Measurements from ENCODE around the gene NOL9. TPM values are rescaled to one million over a fixed set of nuclear protein-coding genes. Genes with fewer than 3 reads are reported as not detected.

NOL9 gene
- total and polyA plus RNA-seq, 4 experiments from 2014 or later, result 12.7 to 60.9 (median 46.3) TPM

DNA sequence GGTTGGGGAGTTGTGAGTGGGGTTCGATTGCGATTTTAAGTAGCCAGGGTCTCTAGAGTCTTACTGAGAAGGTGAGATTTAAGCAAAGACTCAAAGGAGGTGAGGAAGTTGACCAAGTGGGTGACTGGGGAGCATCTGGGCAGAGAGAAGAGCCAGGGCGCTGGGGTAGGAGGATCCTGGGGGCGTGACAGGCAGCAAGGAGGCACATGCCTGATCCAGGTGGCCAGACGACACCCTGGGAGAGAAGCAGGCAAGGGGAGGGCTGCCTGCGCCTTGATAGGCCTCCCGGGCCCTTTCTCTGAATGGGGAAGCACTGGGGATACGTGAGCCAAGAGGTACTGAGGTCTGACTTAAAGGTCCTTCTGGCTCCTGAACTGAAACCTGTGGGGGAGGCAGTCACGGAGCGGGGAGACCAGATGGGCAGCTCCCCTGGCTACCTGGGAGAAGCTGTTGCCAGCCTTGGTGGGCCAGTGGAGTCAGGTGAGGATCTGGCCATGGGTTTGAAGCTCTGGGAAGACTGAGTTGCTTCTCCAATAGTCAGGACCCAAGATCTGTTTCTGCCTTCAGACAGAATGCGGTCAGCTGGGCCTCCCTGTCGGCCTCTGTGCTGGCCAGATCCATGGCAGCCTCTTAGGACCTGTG is 30.9 kb upstream of the NOL9 start:
- H3K4me1 Mint-ChIP-seq, result peaks cover 20 to 50% (median 32%) of the 10 kb centered on the region in 4 donors

DNA sequence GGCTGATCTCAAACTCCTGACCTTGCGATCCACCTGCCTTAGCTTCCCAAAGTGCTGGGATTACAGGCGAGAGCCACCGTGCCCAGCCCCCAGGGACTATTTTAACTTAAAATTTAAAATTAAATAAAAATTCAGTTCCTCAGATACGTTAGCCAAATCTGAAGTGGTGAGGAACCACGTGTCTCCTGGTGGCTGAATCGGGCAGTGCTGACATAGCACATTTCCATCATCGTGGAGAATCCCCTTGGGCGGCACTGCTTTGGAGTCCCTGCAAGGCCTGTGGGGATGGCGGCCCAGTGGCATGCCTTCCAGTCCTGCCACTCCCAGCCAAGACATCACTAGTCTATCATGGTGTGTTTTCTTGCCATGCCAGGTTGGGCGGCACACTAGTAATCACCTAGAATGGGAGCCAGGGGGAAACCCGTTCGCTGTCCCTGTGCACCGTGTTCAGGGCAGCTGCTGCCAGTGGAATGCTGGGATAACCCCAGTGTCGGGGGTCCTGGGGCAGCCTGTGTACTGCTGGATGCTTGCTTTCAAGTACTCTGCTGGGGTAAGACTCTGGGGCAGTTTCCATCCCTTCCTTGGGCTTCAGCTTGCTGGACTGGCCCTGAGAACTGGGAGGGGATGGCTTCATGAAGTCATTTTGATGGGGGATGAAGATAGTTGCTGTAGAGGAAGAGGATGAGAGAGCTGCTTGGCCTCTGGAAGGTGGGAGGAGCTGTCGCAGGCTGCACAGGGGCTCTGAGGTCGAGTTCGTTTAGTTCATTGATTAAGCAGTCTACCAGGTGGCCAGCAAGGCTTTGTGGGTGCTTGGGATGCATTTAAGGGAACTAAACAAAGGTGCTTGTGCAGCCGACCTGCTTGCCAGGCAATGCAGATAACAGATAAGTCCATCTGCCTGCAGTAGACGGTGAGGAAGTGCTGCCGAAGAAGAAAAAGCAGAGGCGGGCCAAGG is 30.1 kb upstream of the NOL9 start:
- H3K4me1 Mint-ChIP-seq, result peaks cover 23 to 57% (median 33%) of the 10 kb centered on the region in 4 donors
- Histone ChIP-seq H3K4me1 (ENCODE audit: insufficient read depth, low read length) (peaks cover 33% of the 10 kb centered on the region), H3K27me3 (ENCODE audit: insufficient read depth, low read length) (no peaks in the 10 kb centered on the region), H3K36me3 (ENCODE audit: insufficient read depth, low read length) (peaks cover 12% of the 10 kb centered on the region), H3K4me3 (ENCODE audit: low read length in 2 of 2) (no peak overlapping the region), H3K27ac (ENCODE audit: low read depth, low read length) (no peak overlapping the region), H3K9me3 (ENCODE audit: control insufficient read depth in 1 of 2, low read length in 2 of 2) (no peaks in the 10 kb centered on the region)
- DNase-seq, result no peak
- intact Hi-C loops (cut with micrococcal nuclease), result no loop called here
- peaks cover 0 to 17% of the 10 kb centered on the region in 2 donors for H3K36me3 Mint-ChIP-seq
- peak overlapping the region in 6 of 7 donors; percentile 11 to 87 (median 54) for H3K27ac Mint-ChIP-seq
- CTCF ChIA-PET (ENCODE audit: partially characterized antibody), result no interaction called here
- H3K27me3 Mint-ChIP-seq, result no peaks in the 10 kb centered on the region
- H3K9me3 Mint-ChIP-seq, result no peaks in the 10 kb centered on the region
- peak overlapping the region in 2 of 8 donors; percentile 17 to 25 for H3K4me3 Mint-ChIP-seq
- POLR2A ChIA-PET (ENCODE audit: partially characterized antibody), result interaction anchor here (13.0 kb wide), 1 partner anchor 16 kb away, joined by 273 read pairs; the partner anchor contains the start of gene KLHL21

More for the DNA sequence above, 30.9 kb upstream of the NOL9 start:
- Histone ChIP-seq H3K9me3 (ENCODE audit: control insufficient read depth in 1 of 2, low read length in 2 of 2) (no peaks in the 10 kb centered on the region), H3K4me3 (ENCODE audit: low read length in 2 of 2) (no peak overlapping the region), H3K27ac (ENCODE audit: low read depth, low read length) (no peak overlapping the region), H3K4me1 (ENCODE audit: insufficient read depth, low read length) (peaks cover 31% of the 10 kb centered on the region), H3K27me3 (ENCODE audit: insufficient read depth, low read length) (no peaks in the 10 kb centered on the region), H3K36me3 (ENCODE audit: insufficient read depth, low read length) (peaks cover 16% of the 10 kb centered on the region)
- ChIA-PET CTCF (ENCODE audit: partially characterized antibody) (no interaction called here), POLR2A (ENCODE audit: partially characterized antibody) (interaction anchor here (0.6 to 13.0 kb wide), 2 partner anchors 15 to 46 kb away, joined by 4 to 273 read pairs; partner anchors contain the start of gene KLHL21)
- no peaks in the 10 kb centered on the region for H3K9me3 Mint-ChIP-seq
- H3K36me3 Mint-ChIP-seq, result peaks cover 0 to 21% of the 10 kb centered on the region in 2 donors
- intact Hi-C loops (cut with micrococcal nuclease), result no loop called here
- H3K4me3 Mint-ChIP-seq, result no peak overlapping the region
- H3K27me3 Mint-ChIP-seq, result no peaks in the 10 kb centered on the region
- peak overlapping the region; percentile 11 to 85 (median 55) for H3K27ac Mint-ChIP-seq
- no peak for DNase-seq

DNA sequence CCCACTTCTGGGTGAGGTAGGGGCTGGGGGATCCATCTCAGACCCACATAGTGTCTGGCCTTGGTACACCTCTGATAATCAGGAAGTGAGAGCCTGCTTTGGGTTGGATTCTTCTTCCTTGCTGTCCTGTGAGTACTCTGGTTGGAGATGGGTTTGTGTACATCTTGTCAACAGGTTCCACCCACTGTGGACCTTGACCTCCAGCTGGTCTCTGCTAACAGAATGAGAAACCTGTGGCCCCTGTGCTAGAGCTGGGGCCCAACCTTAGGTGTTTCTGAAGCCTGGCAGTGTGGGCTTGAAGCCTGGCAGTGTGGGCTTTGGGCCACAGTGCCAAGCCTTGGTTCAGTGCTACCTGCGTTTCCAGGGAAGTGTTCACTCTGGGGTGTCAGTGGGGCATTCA is 28.1 kb upstream of the NOL9 start:
- Mint-ChIP-seq H3K4me1 (peaks cover 24 to 56% (median 36%) of the 10 kb centered on the region in 4 donors), H3K27me3 (no peaks in the 10 kb centered on the region), H3K9me3 (no peaks in the 10 kb centered on the region), H3K4me3 (peak overlapping the region; percentile 22 to 73 (median 52)), H3K36me3 (peaks cover 0 to 11% of the 10 kb centered on the region in 2 donors), H3K27ac (peak overlapping the region; percentile 35 to 96 (median 86))
- Histone ChIP-seq H3K36me3 (ENCODE audit: insufficient read depth, low read length) (peaks cover 5% of the 10 kb centered on the region), H3K27me3 (ENCODE audit: insufficient read depth, low read length) (no peaks in the 10 kb centered on the region), H3K9me3 (ENCODE audit: control insufficient read depth in 1 of 2, low read length in 2 of 2) (no peaks in the 10 kb centered on the region), H3K4me3 (ENCODE audit: low read length in 2 of 2) (no peak overlapping the region), H3K4me1 (ENCODE audit: insufficient read depth, low read length) (peaks cover 38% of the 10 kb centered on the region), H3K27ac (ENCODE audit: low read depth, low read length) (no peak overlapping the region)
- CTCF ChIA-PET (ENCODE audit: partially characterized antibody), result interaction anchor here (1.0 to 1.4 kb wide), 2 partner anchors 28 to 215 kb away, joined by 3 to 4 read pairs; partner anchors contain the start of genes NOL9 and TAS1R1
- DNase-seq, result no peak
- intact Hi-C loops (cut with micrococcal nuclease), result no loop called here
- POLR2A ChIA-PET (ENCODE audit: partially characterized antibody), result interaction anchor here (13.0 kb wide), 1 partner anchor 18 kb away, joined by 273 read pairs; the partner anchor contains the start of gene KLHL21

DNA sequence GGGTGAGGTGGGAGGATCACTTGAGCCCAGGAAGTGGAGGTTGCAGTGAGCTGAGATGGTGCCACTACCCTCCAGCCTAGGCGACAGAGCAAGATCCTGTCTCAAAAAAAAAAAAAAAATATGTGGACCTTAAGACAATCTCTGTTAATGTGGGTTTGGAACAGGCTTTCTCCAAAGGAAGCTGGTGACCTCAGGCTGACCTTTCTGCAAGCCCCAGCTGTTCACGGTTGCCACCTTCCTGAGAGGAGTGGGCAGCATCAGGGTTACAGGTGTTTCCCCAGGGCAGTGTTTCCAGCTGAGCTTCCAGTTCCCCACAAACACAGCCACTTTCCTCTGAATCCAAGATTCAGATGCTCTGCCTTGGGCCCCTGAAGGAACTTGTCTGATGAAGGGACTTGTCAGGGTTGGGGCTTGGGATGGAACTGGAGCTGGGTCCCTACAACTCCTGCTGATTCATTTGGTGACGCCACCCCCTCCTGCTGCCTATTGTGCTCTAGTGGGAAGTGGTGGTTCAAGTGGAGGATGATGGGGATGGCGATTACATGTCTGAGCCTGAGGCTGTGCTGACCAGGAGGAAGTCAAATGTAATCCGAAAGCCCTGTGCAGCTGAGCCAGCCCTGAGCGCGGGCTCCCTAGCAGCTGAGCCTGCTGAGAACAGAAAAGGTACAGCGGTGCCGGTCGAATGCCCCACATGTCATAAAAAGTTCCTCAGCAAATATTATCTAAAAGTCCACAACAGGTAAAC is 27.4 kb upstream of the NOL9 start:
- Mint-ChIP-seq H3K27ac (peak overlapping the region; percentile 86 to 99 (median 96)), H3K4me3 (peak overlapping the region; percentile 52 to 98 (median 93)), H3K9me3 (no peaks in the 10 kb centered on the region), H3K36me3 (peaks cover 0 to 11% of the 10 kb centered on the region in 2 donors), H3K27me3 (no peaks in the 10 kb centered on the region), H3K4me1 (peaks cover 22 to 49% (median 36%) of the 10 kb centered on the region in 4 donors)
- POLR2A ChIA-PET (ENCODE audit: partially characterized antibody), result interaction anchor here (1.6 to 13.0 kb wide), 4 partner anchors 19 to 42 kb away, joined by 3 to 273 read pairs (median 18); partner anchors contain the start of genes KLHL21, NOL9, TAS1R1 and THAP3
- no peaks in the 10 kb centered on the region for H3K27me3 ChIP-seq (ENCODE audit: insufficient read depth, low read length)
- H3K27ac ChIP-seq (ENCODE audit: low read depth, low read length), result peak overlapping the region; percentile 83
- no peak overlapping the region for H3K4me3 ChIP-seq (ENCODE audit: low read length in 2 of 2)
- H3K36me3 ChIP-seq (ENCODE audit: insufficient read depth, low read length), result peaks cover 2% of the 10 kb centered on the region
- DNase-seq, result no peak
- CTCF ChIA-PET (ENCODE audit: partially characterized antibody), result interaction anchor here (0.7 to 2.3 kb wide), 5 partner anchors 13 to 65 kb away, joined by 3 to 13 read pairs (median 4); partner anchors contain the start of genes KLHL21, NOL9 and TAS1R1
- H3K9me3 ChIP-seq (ENCODE audit: control insufficient read depth in 1 of 2, low read length in 2 of 2), result no peaks in the 10 kb centered on the region
- intact Hi-C loops (cut with micrococcal nuclease), result no loop called here
- peaks cover 38% of the 10 kb centered on the region for H3K4me1 ChIP-seq (ENCODE audit: insufficient read depth, low read length)

DNA sequence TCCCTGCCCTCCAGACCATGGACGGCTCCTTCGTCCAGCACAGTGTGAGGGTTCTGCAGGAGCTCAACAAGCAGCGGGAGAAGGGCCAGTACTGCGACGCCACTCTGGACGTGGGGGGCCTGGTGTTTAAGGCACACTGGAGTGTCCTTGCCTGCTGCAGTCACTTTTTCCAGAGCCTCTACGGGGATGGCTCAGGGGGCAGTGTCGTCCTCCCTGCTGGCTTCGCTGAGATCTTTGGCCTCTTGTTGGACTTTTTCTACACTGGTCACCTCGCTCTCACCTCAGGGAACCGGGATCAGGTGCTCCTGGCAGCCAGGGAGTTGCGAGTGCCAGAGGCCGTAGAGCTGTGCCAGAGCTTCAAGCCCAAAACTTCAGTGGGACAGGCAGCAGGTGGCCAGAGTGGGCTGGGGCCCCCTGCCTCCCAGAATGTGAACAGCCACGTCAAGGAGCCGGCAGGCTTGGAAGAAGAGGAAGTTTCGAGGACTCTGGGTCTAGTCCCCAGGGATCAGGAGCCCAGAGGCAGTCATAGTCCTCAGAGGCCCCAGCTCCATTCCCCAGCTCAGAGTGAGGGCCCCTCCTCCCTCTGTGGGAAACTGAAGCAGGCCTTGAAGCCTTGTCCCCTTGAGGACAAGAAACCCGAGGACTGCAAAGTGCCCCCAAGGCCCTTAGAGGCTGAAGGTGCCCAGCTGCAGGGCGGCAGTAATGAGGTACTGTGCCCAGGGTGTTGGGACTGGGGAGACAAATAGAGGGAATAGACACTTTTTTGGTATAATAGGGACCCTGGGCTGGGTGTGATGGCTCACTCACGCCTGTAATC is 26.5 kb upstream of the NOL9 start:
- H3K4me1 Mint-ChIP-seq, result peaks cover 22 to 49% (median 36%) of the 10 kb centered on the region in 4 donors
- peak overlapping the region; percentile 69 to 76 for H3K4me3 ChIP-seq (ENCODE audit: low read length in 2 of 2)
- POLR2A ChIA-PET (ENCODE audit: partially characterized antibody), result interaction anchor here (1.1 to 13.0 kb wide), 17 partner anchors 8 to 121 kb away, joined by 3 to 273 read pairs (median 5); partner anchors contain the start of genes KLHL21, NOL9, PHF13 and TAS1R1

More for the DNA sequence above, 26.5 kb upstream of the NOL9 start:
- CTCF ChIA-PET (ENCODE audit: partially characterized antibody), result interaction anchor here (0.7 to 2.3 kb wide), 10 partner anchors 9 to 66 kb away, joined by 3 to 13 read pairs (median 4); partner anchors contain the start of genes KLHL21, NOL9, TAS1R1 and THAP3
- no peaks in the 10 kb centered on the region for H3K27me3 Mint-ChIP-seq
- no peak for DNase-seq
- Histone ChIP-seq H3K27me3 (ENCODE audit: insufficient read depth, low read length) (no peaks in the 10 kb centered on the region), H3K4me1 (ENCODE audit: insufficient read depth, low read length) (peaks cover 38% of the 10 kb centered on the region), H3K9me3 (ENCODE audit: control insufficient read depth in 1 of 2, low read length in 2 of 2) (no peaks in the 10 kb centered on the region), H3K36me3 (ENCODE audit: insufficient read depth, low read length) (no peaks in the 10 kb centered on the region), H3K27ac (ENCODE audit: low read depth, low read length) (peak overlapping the region; percentile 83)
- no peaks in the 10 kb centered on the region for H3K9me3 Mint-ChIP-seq
- intact Hi-C loops (cut with micrococcal nuclease), result loop anchor here (1.0 kb wide), 1 partner anchor 20 kb away; no protein-coding TSS in a partner anchor
- H3K4me3 Mint-ChIP-seq, result peak overlapping the region; percentile 92 to 99 (median 96)
- H3K36me3 Mint-ChIP-seq, result peaks cover 0 to 11% of the 10 kb centered on the region in 2 donors
- peak overlapping the region; percentile 96 to 99 (median 99) for H3K27ac Mint-ChIP-seq

All from CD4-positive, alpha-beta memory T cell (primary cell).